K562 (cell line): ENCODE measurements around the gene CENPA. TPM values are rescaled to one million over a fixed set of nuclear protein-coding genes. Genes with fewer than 3 reads are reported as not detected.

ENCODE experiments used
- ELK3 ChIP-seq: fragments of 450-650 bp; formaldehyde crosslinking; IDR thresholded peaks from 2 replicates; pipeline ENCODE4 v1.4.0; 2020; ENCODE audit warnings: mild to moderate bottlenecking
- EP300 ChIP-seq: IDR thresholded peaks from 2 replicates; pipeline ENCODE4 v1.6.1; 2012; ENCODE audit warnings: low read length, improper control_type of control experiment
- ESRRA ChIP-seq: fragments of 450-650 bp; IDR thresholded peaks from 2 replicates; pipeline ENCODE4 v1.6.1; 2014; ENCODE audit warnings: low read depth, mild to moderate bottlenecking, moderate library complexity, borderline replicate concordance
- ETS1 ChIP-seq: conservative IDR thresholded peaks from 2 replicates; pipeline ENCODE4 v1.6.1; 2011; ENCODE audit warnings: low read depth, mild to moderate bottlenecking, low read length; ENCODE audit not compliant: control insufficient read depth
- HNRNPUL1 ChIP-seq: fragments of 200-400 bp; formaldehyde crosslinking; IDR thresholded peaks from 2 replicates; pipeline ENCODE4 v1.6.1; 2017; ENCODE audit warnings: low read length
- MNT ChIP-seq, 2 experiments: fragments of 450-650 bp; conservative IDR thresholded peaks; 2 replicates each; pipeline ENCODE4 v1.6.1; 2017; ENCODE audit warnings: mild to moderate bottlenecking in 2 of 2, moderate library complexity in 2 of 2
- MTA2 ChIP-seq: fragments of 450-650 bp; IDR thresholded peaks from 2 replicates; pipeline ENCODE4 v1.6.1; 2016; ENCODE audit warnings: low read depth
- NONO ChIP-seq, 2 experiments: fragments of 200-400 bp in 1 of 2; fragments of 450-650 bp in 1 of 2; formaldehyde crosslinking in 1 of 2; IDR thresholded peaks; 2 replicates each; pipeline ENCODE4 v1.6.1; 2017; ENCODE audit warnings: low read depth in 2 of 2, mild to moderate bottlenecking in 2 of 2, moderate library complexity in 2 of 2, low read length in 1 of 2
- NR4A1 ChIP-seq, 2 experiments: fragments of 250-450 bp in 1 of 2; fragments of 450-650 bp in 1 of 2; sonication (Bioruptor Pico) in 1 of 2; IDR thresholded peaks; 2 replicates each; pipeline versions ENCODE4 v1.4.0 to v1.6.1; 2016 to 2020; ENCODE audit warnings: mild to moderate bottlenecking in 2 of 2, missing compliant biosample characterization in 1 of 2, missing genetic modification characterization in 1 of 2, moderate library complexity in 1 of 2
- PHF8 ChIP-seq: fragments of 200-600 bp; sonication (generic); IDR thresholded peaks from 2 replicates; pipeline ENCODE4 v1.6.1; 2012; ENCODE audit warnings: mixed run types, mild to moderate bottlenecking, inconsistent platforms, low read length, moderate library complexity, borderline replicate concordance
- POLR2H ChIP-seq: IDR thresholded peaks from 2 replicates; pipeline ENCODE4 v1.6.1; 2016; ENCODE audit warnings: missing genetic modification characterization, low read depth, mild to moderate bottlenecking, control low read depth, missing compliant biosample characterization, moderate library complexity
- RB1 ChIP-seq: fragments of 450-650 bp; IDR thresholded peaks from 2 replicates; pipeline ENCODE4 v1.6.1; 2017; ENCODE audit warnings: low read depth, mild to moderate bottlenecking
- TGIF2 ChIP-seq: sonication (generic); formaldehyde crosslinking; IDR thresholded peaks from 2 replicates; pipeline ENCODE4 v1.8.1; 2022; ENCODE audit warnings: mild to moderate bottlenecking, missing genetic modification reagents, moderate library complexity
- YY1 ChIP-seq, 3 experiments: IDR thresholded peaks; 2 replicates each; pipeline ENCODE4 v1.6.1; 2011; ENCODE audit warnings: low read length in 2 of 3, mild to moderate bottlenecking in 2 of 3, moderate library complexity in 2 of 3, borderline replicate concordance in 1 of 3, control low read depth in 1 of 3, low read depth in 1 of 3; ENCODE audit not compliant: insufficient read depth in 3 of 3, insufficient replicate concordance in 2 of 3, control insufficient read depth in 1 of 3, insufficient read length in 1 of 3; ENCODE audit errors: extremely low read depth in 1 of 3
- ZNF175 ChIP-seq: fragments of 200-800 bp; sonication (Bioruptor generic); IDR thresholded peaks from 2 replicates; pipeline ENCODE4 v1.6.1; 2016; ENCODE audit warnings: low read depth, mild to moderate bottlenecking, missing genetic modification characterization, missing compliant biosample characterization
- ZNF398 ChIP-seq: fragments of 250-450 bp; sonication (Bioruptor Pico); IDR thresholded peaks from 2 replicates; pipeline ENCODE4 v1.8.0; 2021; ENCODE audit warnings: moderate library complexity, mild to moderate bottlenecking, inconsistent platforms
- ZNF41 ChIP-seq: fragments of 250-450 bp; sonication (Bioruptor Pico); conservative IDR thresholded peaks from 2 replicates; pipeline ENCODE4 v1.4.0; 2020; ENCODE audit warnings: mild to moderate bottlenecking
- polyA plus RNA-seq, 8 experiments: library from polyadenylated mRNA; depleted of rRNA in 4 of 8; stranded (reverse) in 5 of 8; unstranded in 3 of 8; fragments of >200 nt; fragmentation: Nextera tagmentation in 2 of 8; fragmentation: Illumina TruSeq in 1 of 8; extraction: Ambion mirVana in 2 of 8; extraction: Trizol in 1 of 8; gene quantifications; 2 replicates each; pipeline versions ENCODE4 v1.2.1 to v1.2.3, GENCODE V29; 2011 to 2014; ENCODE audit warnings: inconsistent platforms in 1 of 8, missing spikeins in 1 of 8
- total RNA-seq, 7 experiments: library from RNA; depleted of rRNA in 6 of 7; stranded (reverse); fragments of >200 nt in 6 of 7; fragmentation: Illumina TruSeq in 2 of 7; extraction: Trizol in 2 of 7; gene quantifications; 2 replicates each; pipeline versions ENCODE4 v1.2.1 to v1.2.3, GENCODE V29; 2011 to 2021; ENCODE audit warnings: low replicate concordance in 1 of 7

CENPA gene
- total and polyA plus RNA-seq, 9 of the 15 experiments (the other 6 are each of a cell fraction or from before 2014, with no cell fraction given) = 11.3 to 61.7 (median 44.7) TPM

GRCh38 chr2:26764078-26764887 lies 21.6 kb upstream of the CENPA start, which contains the start of gene SLC35F6 (continued):
- no peak for TF ChIP-seq ZNF398 (CRISPR knock-in tag)
- peak; percentile 65 to 84; a peak in 3 of 4 replicates for TF ChIP-seq MNT (conservative IDR thresholded peaks at IDR 0.05)
- TF ChIP-seq ZNF175 (CRISPR knock-in tag) = 0 out of 2 replicates have a peak, but pooled peaks have one; percentile 25
- peak; percentile 65 for TF ChIP-seq ETS1
- TF ChIP-seq HNRNPUL1 = no peak
- TF ChIP-seq RB1 = peak; percentile 88
- peak; percentile 66; the same call in 1 of the 2 replicates for TF ChIP-seq POLR2H
- peak in 2 of 3 experiments; percentile 31 to 47 for TF ChIP-seq YY1 (IDR thresholded peaks at IDR 0.05; ENCODE audit: borderline replicate concordance in 1 of 3, control insufficient read depth in 1 of 3, extremely low read depth in 1 of 3, insufficient read depth in 3 of 3, insufficient read length in 1 of 3, insufficient replicate concordance in 2 of 3, low read depth in 1 of 3, low read length in 2 of 3)
- TF ChIP-seq NR4A1 (CRISPR knock-in tag; IDR thresholded peaks at IDR 0.05) = no peak
- peak; percentile 46; the same call in 1 of the 2 replicates for TF ChIP-seq NR4A1 (tag; IDR thresholded peaks at IDR 0.05)
- TF ChIP-seq TGIF2 (CRISPR knock-in tag) = peak; percentile 78; the same call in 1 of the 2 replicates
- TF ChIP-seq MTA2 = no peak
- TF ChIP-seq EP300 = no peak
- TF ChIP-seq ESRRA = peak; percentile 17; the same call in 1 of the 2 replicates
- peak; percentile 86; the same call in 1 of the 2 replicates for TF ChIP-seq PHF8
- no peak for TF ChIP-seq ELK3 (CRISPR knock-in tag)
- TF ChIP-seq NONO (IDR thresholded peaks at IDR 0.05; ENCODE audit: low read depth in 2 of 2, low read length in 1 of 2) = 0 out of 4 replicates have a peak, but pooled peaks of 1 of the 2 experiments have one; percentile 48
- no peak for TF ChIP-seq ZNF41 (CRISPR knock-in tag)
